Measurements from ENCODE around the gene CELF5.

DNA sequence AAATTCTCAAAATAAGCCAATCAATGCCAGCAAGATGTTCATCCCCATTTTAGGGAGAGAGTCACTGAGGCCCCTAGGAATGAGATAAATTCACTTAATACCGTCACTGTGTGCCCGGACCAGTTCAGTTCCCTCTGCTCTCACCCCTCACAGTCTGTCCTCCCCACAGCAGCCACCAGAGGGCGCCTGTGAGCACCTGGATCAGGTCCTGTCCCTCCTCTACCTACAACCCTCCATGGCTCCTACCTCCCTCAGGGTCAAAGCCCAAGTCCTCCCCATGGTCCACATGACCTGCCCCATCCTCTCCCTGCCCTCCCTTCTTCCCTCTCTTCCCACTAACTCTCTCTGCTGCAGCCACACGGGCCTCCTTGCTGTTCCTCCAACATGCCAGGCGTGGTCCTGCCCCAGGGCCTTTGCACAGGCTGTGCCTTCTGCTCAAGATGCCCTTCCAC is 100.0 kb downstream of the CELF5 start:
- TF ChIP-seq POLR2A (IDR thresholded peaks at IDR 0.05; ENCODE audit: low read depth, low read length): no peak
- no peak for TF ChIP-seq POLR2AphosphoS5 (IDR thresholded peaks at IDR 0.05; ENCODE audit: low read depth, low read length)
